ENCODE data around the gene NOL4L. TPM values are rescaled to one million over a fixed set of nuclear protein-coding genes. Genes with fewer than 3 reads are reported as not detected.

The NOL4L gene
- polyA plus RNA-seq, 3 donors = 50.6 to 67.3 (median 57.2) TPM

DNA sequence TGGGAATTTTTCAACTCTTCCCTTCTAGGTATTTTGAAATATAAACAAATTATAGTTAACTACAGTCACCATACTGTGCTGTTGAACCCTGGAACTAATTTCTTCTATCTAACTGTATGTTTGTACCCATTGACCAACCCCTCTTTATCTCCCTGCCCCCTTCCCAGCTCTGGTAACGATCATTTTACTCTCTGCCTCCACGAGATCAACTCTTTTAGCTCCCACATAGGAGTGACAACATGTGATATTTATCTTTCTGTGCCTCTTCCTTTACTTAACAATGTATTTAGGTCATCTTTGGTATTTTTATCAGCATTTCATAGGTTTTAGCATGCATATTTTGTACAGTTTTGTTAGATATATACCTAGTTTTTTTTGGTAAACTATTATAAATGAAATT is 181.1 kb downstream of the NOL4L start:
- DNase-seq (ENCODE audit: extremely low read depth in 1 of 11, low read depth in 9 of 11, low spot score in 4 of 11) = no peak

DNA sequence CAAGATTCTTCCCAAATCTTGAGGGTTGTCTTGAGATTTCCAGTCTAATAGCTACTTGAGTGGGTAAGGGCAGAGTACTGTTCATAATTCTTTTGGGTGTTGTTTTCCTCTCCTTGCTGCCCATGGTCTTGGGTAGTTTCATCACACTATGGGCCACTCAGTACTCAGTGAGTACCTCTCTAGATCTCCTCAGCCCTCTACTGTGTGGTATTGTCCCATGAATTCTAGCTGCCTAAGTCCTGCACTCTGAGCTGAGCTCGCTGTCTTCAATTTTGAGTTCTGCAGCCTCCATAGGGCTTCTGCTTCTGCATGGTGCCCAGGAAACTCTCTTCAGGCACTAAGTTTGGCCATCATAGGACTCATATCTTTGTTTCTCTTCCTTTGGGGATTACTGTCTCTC is 184.7 kb downstream of the NOL4L start:
- no peak for DNase-seq (ENCODE audit: extremely low read depth in 1 of 11, low read depth in 9 of 11, low spot score in 4 of 11)

DNA sequence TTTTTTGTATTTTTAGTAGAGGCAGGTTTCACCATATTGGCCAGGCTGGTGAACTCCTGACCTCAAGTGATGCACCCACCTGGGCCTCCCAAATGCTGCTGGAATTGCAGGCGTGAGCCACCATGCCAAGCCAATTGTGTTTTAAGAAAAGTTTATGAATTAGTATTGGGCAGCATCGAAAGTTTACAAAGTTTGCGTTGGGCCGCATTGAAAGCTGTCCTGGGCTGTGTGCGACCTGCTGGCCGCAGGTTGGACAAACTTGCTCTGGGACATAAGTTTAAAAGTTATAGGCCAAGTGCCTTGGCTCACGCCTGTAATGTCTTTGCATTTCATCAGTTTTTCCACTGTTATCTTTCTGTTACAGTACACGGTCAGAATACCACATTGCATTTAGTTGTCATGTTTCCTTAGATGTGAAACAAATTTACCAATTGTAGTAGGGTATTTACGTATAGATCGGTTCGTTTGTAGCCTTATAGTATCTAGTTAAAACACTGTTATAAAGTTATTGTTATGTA is 187.5 kb downstream of the NOL4L start:
- no peak for DNase-seq (ENCODE audit: extremely low read depth in 1 of 11, low read depth in 9 of 11, low spot score in 4 of 11)

DNA sequence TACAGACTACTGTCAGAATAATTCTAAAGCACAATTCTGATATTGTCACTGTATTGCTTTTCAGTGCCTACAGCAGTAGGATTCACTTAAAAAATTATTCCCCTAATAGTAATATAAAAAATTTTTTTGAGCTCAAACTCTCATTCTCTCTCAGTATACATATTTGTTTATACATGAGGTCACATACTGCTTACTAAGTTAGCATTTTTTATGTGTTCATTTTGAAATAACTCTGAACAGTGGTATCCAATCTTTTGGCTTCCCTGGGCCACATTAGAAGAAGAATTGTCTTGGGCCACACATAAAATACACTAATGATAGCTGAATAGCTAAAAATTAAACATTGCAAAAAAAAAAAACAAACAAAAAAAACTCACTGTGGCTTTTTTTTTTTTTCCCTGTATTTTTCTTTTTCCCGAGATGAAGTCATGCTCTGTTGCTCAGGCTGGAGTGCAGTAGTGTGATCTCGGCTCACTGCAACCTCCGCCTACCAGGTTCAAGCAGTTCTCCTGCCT is 188.4 kb downstream of the NOL4L start:
- no peak for DNase-seq (ENCODE audit: extremely low read depth in 1 of 11, low read depth in 9 of 11, low spot score in 4 of 11)

DNA sequence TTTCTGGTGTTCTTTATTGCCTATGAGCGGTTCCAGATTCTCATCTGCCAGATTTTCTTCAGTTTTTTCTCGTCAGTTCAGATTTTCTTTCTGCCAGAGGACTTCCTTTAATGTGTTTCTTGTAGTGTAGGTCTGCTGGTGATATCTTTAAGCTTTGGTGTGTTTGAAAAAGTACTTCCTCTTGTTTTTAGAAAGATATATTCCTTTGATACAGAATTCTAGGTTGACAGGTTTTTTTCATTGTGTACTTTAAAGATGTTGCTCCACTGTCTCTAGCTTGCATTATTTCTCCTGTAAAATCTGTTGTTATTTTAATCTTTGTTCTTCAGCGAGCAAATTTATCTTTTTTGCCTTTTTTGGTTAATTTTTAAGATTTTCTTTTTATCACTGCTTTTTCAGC is 190.1 kb downstream of the NOL4L start:
- DNase-seq (ENCODE audit: extremely low read depth in 1 of 11, low read depth in 9 of 11, low spot score in 4 of 11) = no peak

Other genes with a start within 250 kb of the NOL4L start
- gene ASXL1, start 227.0 kb downstream of the NOL4L start, polyA plus RNA-seq (ENCODE audit: insufficient read length in 3 of 3) = 10 to 100 TPM; 61.9 to 78.5 (median 72.4) TPM
- under 1 TPM; 0.16 to 0.61 (median 0.17) TPM for gene C20orf203, start 88.6 kb upstream of the NOL4L start, polyA plus RNA-seq (ENCODE audit: insufficient read length in 3 of 3)
- 10 to 100 TPM; 68.0 to 73.0 (median 71.7) TPM for gene COMMD7, start 158.1 kb upstream of the NOL4L start, polyA plus RNA-seq (ENCODE audit: insufficient read length in 3 of 3)
- gene DNMT3B, start 177.1 kb upstream of the NOL4L start, polyA plus RNA-seq (ENCODE audit: insufficient read length in 3 of 3) = 1 to 10 TPM; 7.6 to 8.1 (median 8.0) TPM
- 100 to 1,000 TPM; 100 to 121 (median 114) TPM for gene MAPRE1, start 234.6 kb upstream of the NOL4L start, polyA plus RNA-seq (ENCODE audit: insufficient read length in 3 of 3)